HUDEP-2 (cell line): ENCODE measurements around the gene FBXO9.

Source experiments
- DNase-seq, 76 experiments: peaks; one replicate each; lab custom pipeline; 2025; ENCODE audit not compliant: unreplicated experiment in 76 of 76; lab: John Stamatoyannopoulos, UW

FBXO9 gene

GRCh38 chr6:53130569-53131290, 65.5 kb downstream of the FBXO9 start:
- no peak for DNase-seq

GRCh38 chr6:53133961-53134360, 68.8 kb downstream of the FBXO9 start:
- DNase-seq: no peak

- peak in 66 of 76 experiments; percentile 11 to 92 (median 58) for DNase-seq
These were observed 69.5 kb downstream of the FBXO9 start for GRCh38 chr6:53134601-53135235.

GRCh38 chr6:53136000-53136609, 70.9 kb downstream of the FBXO9 start:
- no peak for DNase-seq

GRCh38 chr6:53139841-53140413, 74.7 kb downstream of the FBXO9 start:
- DNase-seq: no peak

GRCh38 chr6:53142810-53143209, 77.6 kb downstream of the FBXO9 start:
- DNase-seq: no peak

GRCh38 chr6:53143710-53144109, 78.5 kb downstream of the FBXO9 start:
- DNase-seq: no peak

- no peak for DNase-seq
These were observed 79.6 kb downstream of the FBXO9 start for GRCh38 chr6:53144802-53145201.

- DNase-seq: no peak
These were observed 83.5 kb downstream of the FBXO9 start, which contains the start of gene GCM1 for GRCh38 chr6:53148684-53149083. Gene GCM1 (minus strand): TSS chr6:53148841. CDS start chr6:53145632, 3,209 bp downstream.
